Measurements from ENCODE around the gene APBB1. TPM values are rescaled to one million over a fixed set of nuclear protein-coding genes. Genes with fewer than 3 reads are reported as not detected.

APBB1 gene
- total and polyA plus RNA-seq, 3 experiments from 2014 or later = 41.7 to 80.2 (median 43.6) TPM

DNA sequence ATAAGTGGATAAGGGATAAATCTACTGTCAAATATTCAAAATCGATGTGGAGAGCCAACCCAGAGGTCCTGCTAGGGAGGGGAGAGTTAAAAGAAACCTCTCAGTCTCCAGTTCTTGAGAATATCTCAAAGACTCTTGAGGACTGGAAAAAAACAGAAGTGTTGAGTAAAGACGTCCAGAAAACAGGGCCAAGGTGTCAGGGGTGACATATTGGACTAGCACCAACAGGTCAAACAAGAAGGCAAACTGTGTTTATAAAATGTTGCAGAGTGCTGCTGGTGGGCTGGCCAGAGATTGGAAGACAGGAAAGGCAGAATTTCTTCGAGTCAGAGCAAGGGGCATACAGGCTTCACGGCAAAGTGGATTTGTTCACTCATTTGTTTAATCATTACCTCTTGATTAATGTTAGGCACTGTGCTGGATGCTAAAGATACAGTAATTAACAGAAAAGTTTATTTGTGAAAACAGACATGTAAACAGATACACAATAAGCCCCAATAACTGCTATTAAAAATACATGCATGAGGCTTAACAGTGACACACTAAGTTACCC is 62.3 kb downstream of the APBB1 start:
- Mint-ChIP-seq H3K4me1 (peaks cover 0 to 3% (median 0%) of the 10 kb centered on the region in 3 donors), H3K36me3 (no peaks in the 10 kb centered on the region), H3K4me3 (no peak overlapping the region), H3K27ac (no peak overlapping the region), H3K9me3 (no peaks in the 10 kb centered on the region), H3K27me3 (peaks cover 0 to 3% of the 10 kb centered on the region in 2 donors)
- H3K27ac ChIP-seq (ENCODE audit: low read depth, low read length) = no peak overlapping the region
- no peaks in the 10 kb centered on the region for H3K27me3 ChIP-seq (ENCODE audit: insufficient read depth, low read length, poor library complexity, severe bottlenecking)
- POLR2A ChIA-PET = no interaction called here
- no peaks in the 10 kb centered on the region for H3K4me1 ChIP-seq (ENCODE audit: insufficient read depth, low read length)
- no peaks in the 10 kb centered on the region for H3K36me3 ChIP-seq (ENCODE audit: insufficient read depth, low read length)
- H3K4me3 ChIP-seq (ENCODE audit: low read length) = no peak overlapping the region
- no peaks in the 10 kb centered on the region for H3K9me3 ChIP-seq (ENCODE audit: low read length)
- CTCF ChIA-PET = no interaction called here
- DNase-seq = no peak

DNA sequence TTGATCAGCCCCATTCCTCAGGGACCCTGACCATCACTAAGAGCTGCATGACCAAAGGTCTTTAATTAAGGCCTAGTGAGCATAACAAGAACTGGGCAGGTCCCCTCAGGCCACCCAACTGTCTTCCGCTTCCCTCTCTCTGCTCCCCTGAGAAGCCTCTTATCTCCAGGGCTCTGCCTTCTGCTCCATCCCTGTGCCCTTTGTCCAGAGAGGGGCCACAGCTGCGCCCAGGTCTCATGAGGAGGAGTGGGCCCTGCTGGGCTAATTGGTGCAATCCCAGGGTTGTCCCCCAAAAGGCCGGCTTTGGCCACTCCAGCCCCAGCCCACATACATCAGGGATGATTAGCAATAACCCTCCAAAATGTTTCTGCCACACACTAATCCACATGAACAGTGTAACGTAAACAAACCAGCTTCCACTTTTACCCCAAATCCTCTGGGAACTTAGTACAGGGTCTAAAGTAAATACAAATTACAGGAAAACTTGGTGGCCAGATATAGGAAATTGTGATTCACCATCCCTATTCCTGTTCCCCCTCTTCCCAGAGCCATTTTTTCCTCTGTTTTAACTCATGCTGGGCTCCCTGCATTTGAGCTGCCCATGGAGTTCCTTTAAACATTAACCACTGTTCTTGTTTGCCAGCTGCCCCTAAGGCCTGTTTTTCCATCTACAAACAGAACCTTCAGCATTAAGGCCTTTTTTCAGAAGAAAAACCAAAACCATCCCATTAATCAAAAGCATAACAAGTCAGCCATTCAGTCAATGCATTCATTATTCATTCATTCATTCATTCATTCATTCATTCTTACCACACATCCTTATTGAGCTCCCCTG is 64.0 kb downstream of the APBB1 start:
- no peaks in the 10 kb centered on the region for H3K9me3 Mint-ChIP-seq
- ChIA-PET POLR2A (no interaction called here), CTCF (interaction anchor here (0.6 to 5.0 kb wide), 11 partner anchors 8 to 1718 kb away, joined by 3 to 29 read pairs (median 6); partner anchors contain the start of gene OR51D1)
- Histone ChIP-seq H3K27me3 (ENCODE audit: insufficient read depth, low read length, poor library complexity, severe bottlenecking) (no peaks in the 10 kb centered on the region), H3K9me3 (ENCODE audit: low read length) (no peaks in the 10 kb centered on the region), H3K27ac (ENCODE audit: low read depth, low read length) (no peak overlapping the region), H3K4me3 (ENCODE audit: low read length) (no peak overlapping the region), H3K4me1 (ENCODE audit: insufficient read depth, low read length) (no peaks in the 10 kb centered on the region), H3K36me3 (ENCODE audit: insufficient read depth, low read length) (no peaks in the 10 kb centered on the region)
- no peaks in the 10 kb centered on the region for H3K36me3 Mint-ChIP-seq
- H3K4me3 Mint-ChIP-seq = no peak overlapping the region
- H3K27me3 Mint-ChIP-seq = peaks cover 0 to 3% of the 10 kb centered on the region in 2 donors
- peaks cover 0 to 3% (median 0%) of the 10 kb centered on the region in 3 donors for H3K4me1 Mint-ChIP-seq
- no peak overlapping the region for H3K27ac Mint-ChIP-seq
- no peak for DNase-seq

DNA sequence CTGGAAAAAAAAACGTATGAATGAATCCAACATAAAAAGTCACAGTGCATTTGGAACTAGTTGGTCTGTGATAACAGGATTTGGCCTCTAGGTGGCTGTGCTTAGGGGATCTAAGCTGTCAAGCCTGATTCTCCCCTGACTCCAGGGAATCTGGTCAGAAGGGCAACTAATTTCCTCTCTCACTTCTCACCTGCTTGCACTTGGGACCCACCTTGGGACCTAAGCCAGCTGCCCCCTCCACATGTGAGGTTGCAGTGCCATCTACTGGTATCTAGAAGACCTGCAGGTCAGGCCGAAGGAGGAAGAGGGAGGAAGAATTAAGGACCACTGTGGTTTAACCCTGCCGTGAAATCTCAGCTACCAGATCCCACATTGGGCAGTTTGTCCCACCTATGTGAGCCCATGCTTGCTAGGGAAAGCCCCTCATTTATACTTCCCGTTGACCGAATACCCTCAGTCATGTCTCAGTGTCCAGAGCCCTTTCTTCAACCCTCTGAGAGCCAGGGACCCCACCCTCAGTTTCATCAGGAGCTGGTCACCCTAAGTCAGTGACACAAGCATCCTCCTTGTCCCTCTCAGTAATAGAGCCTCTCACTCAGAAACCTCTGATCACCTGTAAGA is 65.4 kb downstream of the APBB1 start:
- no peaks in the 10 kb centered on the region for H3K36me3 ChIP-seq (ENCODE audit: insufficient read depth, low read length)
- Mint-ChIP-seq H3K27me3 (peaks cover 0 to 3% of the 10 kb centered on the region in 2 donors), H3K4me1 (peaks cover 0 to 3% (median 0%) of the 10 kb centered on the region in 3 donors), H3K27ac (no peak overlapping the region), H3K36me3 (no peaks in the 10 kb centered on the region), H3K4me3 (peak overlapping the region in 1 of 7 donors; percentile 28), H3K9me3 (no peaks in the 10 kb centered on the region)
- H3K4me1 ChIP-seq (ENCODE audit: insufficient read depth, low read length) = no peaks in the 10 kb centered on the region
- H3K27ac ChIP-seq (ENCODE audit: low read depth, low read length) = no peak overlapping the region
- no peak overlapping the region for H3K4me3 ChIP-seq (ENCODE audit: low read length)
- peak; percentile 23 to 65 (median 35) for DNase-seq
- H3K27me3 ChIP-seq (ENCODE audit: insufficient read depth, low read length, poor library complexity, severe bottlenecking) = no peaks in the 10 kb centered on the region
- ChIA-PET POLR2A (interaction anchor here (0.6 kb wide), 1 partner anchor 156 kb away, joined by 3 read pairs; no protein-coding TSS in a partner anchor), CTCF (interaction anchor here (0.9 to 5.0 kb wide), 17 partner anchors 9 to 1717 kb away, joined by 3 to 29 read pairs (median 4); partner anchors contain the start of genes CAVIN3 and OR51D1)
- no peaks in the 10 kb centered on the region for H3K9me3 ChIP-seq (ENCODE audit: low read length)

DNA sequence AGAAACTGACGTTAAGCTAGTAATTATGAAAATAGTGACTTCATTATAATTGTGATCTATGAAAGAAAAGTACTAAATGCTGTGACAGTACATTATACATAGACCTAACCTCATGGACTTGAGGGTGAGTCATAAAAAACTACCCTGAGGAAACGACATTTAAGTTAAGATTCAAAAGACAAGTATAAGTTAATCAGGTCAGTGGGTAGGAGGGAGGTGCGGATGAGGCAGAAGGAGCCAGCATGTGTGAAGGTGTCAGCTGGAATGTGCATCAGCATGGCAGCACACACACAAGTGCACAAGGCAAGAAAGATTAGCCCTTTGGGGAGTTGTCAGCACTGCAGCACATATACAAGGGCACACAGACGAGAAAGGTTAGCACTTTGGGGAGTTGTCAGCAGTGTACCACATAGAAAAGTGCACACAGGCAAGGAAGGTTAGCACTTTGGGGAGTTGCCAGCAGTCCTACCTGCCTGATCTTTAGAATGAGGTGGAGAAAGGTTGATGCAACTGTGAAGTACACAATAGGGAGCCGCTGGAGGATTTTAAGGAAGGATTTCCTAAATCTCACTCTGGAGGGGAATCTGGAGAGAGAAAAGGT is 67.0 kb downstream of the APBB1 start:
- DNase-seq = no peak
- Mint-ChIP-seq H3K27me3 (peaks cover 0 to 3% of the 10 kb centered on the region in 2 donors), H3K4me1 (peaks cover 0 to 3% (median 0%) of the 10 kb centered on the region in 3 donors), H3K27ac (peak overlapping the region in 2 of 8 donors; percentile 1 to 76), H3K36me3 (no peaks in the 10 kb centered on the region), H3K4me3 (no peak overlapping the region), H3K9me3 (no peaks in the 10 kb centered on the region)
- H3K4me1 ChIP-seq (ENCODE audit: insufficient read depth, low read length) = no peaks in the 10 kb centered on the region
- H3K4me3 ChIP-seq (ENCODE audit: low read length) = no peak overlapping the region
- no peak overlapping the region for H3K27ac ChIP-seq (ENCODE audit: low read depth, low read length)
- CTCF ChIA-PET = interaction anchor here (1.4 to 5.0 kb wide), 6 partner anchors 9 to 752 kb away, joined by 4 to 24 read pairs (median 5); no protein-coding TSS in a partner anchor
- POLR2A ChIA-PET = no interaction called here
- H3K27me3 ChIP-seq (ENCODE audit: insufficient read depth, low read length, poor library complexity, severe bottlenecking) = no peaks in the 10 kb centered on the region
- no peaks in the 10 kb centered on the region for H3K9me3 ChIP-seq (ENCODE audit: low read length)
- no peaks in the 10 kb centered on the region for H3K36me3 ChIP-seq (ENCODE audit: insufficient read depth, low read length)

DNA sequence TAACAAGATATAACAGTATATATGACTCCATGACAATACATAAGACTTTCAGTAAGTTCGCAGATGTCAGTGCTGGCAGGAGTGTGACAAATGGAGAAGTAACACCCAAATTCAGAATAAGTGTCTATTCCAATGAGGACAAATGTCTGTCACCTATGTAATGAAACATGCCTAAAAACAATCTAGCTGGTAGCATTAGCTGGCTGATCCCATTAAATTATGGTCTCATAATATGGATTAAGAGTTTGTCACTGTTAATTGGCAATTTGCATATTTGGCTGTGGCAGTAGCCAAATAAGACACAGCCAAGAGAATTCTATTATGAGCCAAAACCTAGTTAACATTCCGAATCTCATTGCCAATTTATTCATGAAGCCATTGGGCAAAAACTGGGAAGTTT is 68.4 kb downstream of the APBB1 start:
- no peak overlapping the region for H3K27ac Mint-ChIP-seq
- no peak overlapping the region for H3K4me3 Mint-ChIP-seq
- H3K27ac ChIP-seq (ENCODE audit: low read depth, low read length) = no peak overlapping the region
- no peaks in the 10 kb centered on the region for H3K9me3 Mint-ChIP-seq
- H3K4me1 Mint-ChIP-seq = peaks cover 0 to 3% (median 0%) of the 10 kb centered on the region in 3 donors
- ChIA-PET CTCF (interaction anchor here (1.4 to 5.0 kb wide), 4 partner anchors 12 to 100 kb away, joined by 4 to 24 read pairs (median 7); no protein-coding TSS in a partner anchor), POLR2A (no interaction called here)
- H3K9me3 ChIP-seq (ENCODE audit: low read length) = no peaks in the 10 kb centered on the region
- no peaks in the 10 kb centered on the region for H3K4me1 ChIP-seq (ENCODE audit: insufficient read depth, low read length)
- no peaks in the 10 kb centered on the region for H3K27me3 ChIP-seq (ENCODE audit: insufficient read depth, low read length, poor library complexity, severe bottlenecking)
- H3K36me3 ChIP-seq (ENCODE audit: insufficient read depth, low read length) = no peaks in the 10 kb centered on the region
- H3K36me3 Mint-ChIP-seq = no peaks in the 10 kb centered on the region
- H3K27me3 Mint-ChIP-seq = peaks cover 0 to 3% of the 10 kb centered on the region in 2 donors
- no peak overlapping the region for H3K4me3 ChIP-seq (ENCODE audit: low read length)
- DNase-seq = no peak

GRCh38 chr11:6350043-6350442 is 68.9 kb downstream of the APBB1 start:
- Mint-ChIP-seq H3K4me3 (no peak overlapping the region), H3K27ac (peak overlapping the region in 1 of 8 donors; percentile 8), H3K36me3 (no peaks in the 10 kb centered on the region), H3K27me3 (peaks cover 0 to 3% of the 10 kb centered on the region in 2 donors), H3K9me3 (no peaks in the 10 kb centered on the region), H3K4me1 (peaks cover 0 to 3% (median 0%) of the 10 kb centered on the region in 3 donors)
- Histone ChIP-seq H3K27ac (ENCODE audit: low read depth, low read length) (no peak overlapping the region), H3K4me3 (ENCODE audit: low read length) (no peak overlapping the region), H3K36me3 (ENCODE audit: insufficient read depth, low read length) (no peaks in the 10 kb centered on the region), H3K4me1 (ENCODE audit: insufficient read depth, low read length) (no peaks in the 10 kb centered on the region), H3K9me3 (ENCODE audit: low read length) (no peaks in the 10 kb centered on the region), H3K27me3 (ENCODE audit: insufficient read depth, low read length, poor library complexity, severe bottlenecking) (no peaks in the 10 kb centered on the region)
- CTCF ChIA-PET = interaction anchor here (0.7 to 1.6 kb wide), 2 partner anchors 34 to 52 kb away, joined by 3 to 4 read pairs; no protein-coding TSS in a partner anchor
- POLR2A ChIA-PET = no interaction called here
- no peak for DNase-seq

DNA sequence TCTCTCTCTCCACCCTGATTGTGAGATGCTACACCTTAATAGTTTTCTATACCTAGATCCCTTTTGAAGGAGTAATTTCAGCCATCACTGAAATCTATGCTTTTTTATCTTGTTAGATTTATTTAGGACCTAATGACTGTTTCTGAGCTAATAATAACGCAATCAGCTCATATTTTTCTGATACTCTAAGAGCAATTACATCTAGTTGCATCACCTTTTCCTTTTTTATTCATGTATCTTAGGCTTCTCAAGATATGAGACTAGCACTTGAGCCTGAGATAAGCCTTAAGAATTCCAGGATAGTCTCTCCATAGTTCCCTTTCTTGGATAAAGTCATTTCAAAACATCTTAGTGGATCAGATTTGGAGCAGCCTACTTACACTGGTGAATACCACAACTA is 73.5 kb downstream of the APBB1 start:
- Histone ChIP-seq H3K9me3 (ENCODE audit: low read length) (no peaks in the 10 kb centered on the region), H3K36me3 (ENCODE audit: insufficient read depth, low read length) (no peaks in the 10 kb centered on the region), H3K27ac (ENCODE audit: low read depth, low read length) (no peak overlapping the region), H3K4me1 (ENCODE audit: insufficient read depth, low read length) (no peaks in the 10 kb centered on the region), H3K4me3 (ENCODE audit: low read length) (no peak overlapping the region), H3K27me3 (ENCODE audit: insufficient read depth, low read length, poor library complexity, severe bottlenecking) (no peaks in the 10 kb centered on the region)
- Mint-ChIP-seq H3K4me1 (no peaks in the 10 kb centered on the region), H3K36me3 (no peaks in the 10 kb centered on the region), H3K9me3 (no peaks in the 10 kb centered on the region), H3K27ac (peak overlapping the region in 1 of 8 donors; percentile 55), H3K4me3 (no peak overlapping the region), H3K27me3 (peaks cover 4% of the 10 kb centered on the region in 2 donors)
- ChIA-PET POLR2A (no interaction called here), CTCF (interaction anchor here (2.1 kb wide), 1 partner anchor 8 kb away, joined by 8 read pairs; no protein-coding TSS in a partner anchor)
- DNase-seq = no peak

Data from CD8-positive, alpha-beta memory T cell (primary cell).